Cardiac fibroblast (primary cell): Measurements from ENCODE around the gene TECR.
"Not testable (repeated sequence)": the region's sequence is repeated elsewhere in the genome, so short reads cannot be mapped to it uniquely, and the experiment has no call there.

Source experiments
- DNase-seq, 2 donors: peaks; one replicate each; pipeline versions ENCODE4 v3.0.0 to v3.0.0-alpha.2; 2010; ENCODE audit warnings: low read depth in 2 of 2
- H3K4me3 ChIP-seq, 2 donors: replicated peaks in 1 of 2; 1 replicate in 1 of 2; 2 replicates in 1 of 2; pipeline ENCODE4 v1.5.1; 2011; ENCODE audit warnings: low read depth in 2 of 2, low read length in 2 of 2, mild to moderate bottlenecking in 2 of 2, moderate library complexity in 1 of 2
- CTCF ChIP-seq: IDR thresholded peaks from one replicate; pipeline ENCODE4 v1.5.1; 2011; ENCODE audit warnings: low read depth, mild to moderate bottlenecking, low read length, inconsistent platforms

Gene TECR

GRCh38 chr19:14551134-14552005 is 22.0 kb downstream of the TECR start:
- H3K4me3 ChIP-seq = not testable (repeated sequence)
- DNase-seq = peak; percentile 21 to 77
- TF ChIP-seq CTCF = peak; percentile 17

GRCh38 chr19:14552006-14552360 is 22.6 kb downstream of the TECR start:
- not testable (repeated sequence) for DNase-seq, H3K4me3 ChIP-seq

DNA sequence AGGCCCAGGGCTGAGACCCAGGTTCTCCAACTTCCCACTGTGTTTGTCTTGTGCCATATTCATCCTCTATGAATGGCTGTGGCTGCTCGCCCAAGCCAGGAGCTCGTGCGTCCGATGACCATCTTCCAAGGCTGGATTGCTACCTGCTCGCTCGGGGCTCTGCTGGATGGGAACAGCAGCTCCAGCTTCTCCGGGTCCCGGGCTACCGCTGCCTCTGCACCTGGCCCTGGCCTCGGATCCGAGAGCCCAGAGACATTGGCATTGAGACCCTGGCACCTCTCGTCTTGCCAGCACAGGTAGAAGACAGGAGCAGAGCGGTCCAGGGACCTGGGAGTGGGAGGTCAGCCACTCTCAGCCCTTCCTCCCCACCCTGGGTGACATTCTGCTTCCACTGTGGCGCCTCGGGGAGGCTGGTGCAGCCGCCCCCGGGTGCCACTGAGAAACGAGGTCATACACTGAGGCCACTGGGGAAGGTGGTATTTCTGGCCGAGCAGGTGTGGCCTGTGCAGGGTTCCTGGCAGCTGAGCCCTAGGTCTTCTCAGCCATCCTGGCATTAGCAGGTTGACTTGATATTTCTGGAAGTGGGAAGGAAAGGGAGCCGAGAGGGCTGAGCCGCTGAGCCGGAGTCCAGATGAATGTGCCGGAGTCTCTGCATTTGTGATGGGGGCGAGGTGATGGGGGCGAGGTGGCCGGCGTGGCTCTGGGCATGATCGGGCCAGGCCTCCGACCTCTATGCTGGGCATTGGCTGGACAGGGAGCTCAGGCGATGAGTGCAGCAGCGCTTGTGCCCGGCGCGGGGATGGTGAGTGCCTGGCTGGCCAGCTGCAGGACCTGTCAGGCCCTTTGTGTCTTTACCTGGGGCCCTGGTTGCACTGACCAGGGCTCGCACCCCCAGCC is 23.9 kb downstream of the TECR start:
- no peak overlapping the region for H3K4me3 ChIP-seq
- DNase-seq = no peak
- TF ChIP-seq CTCF = no peak

GRCh38 chr19:14553939-14554243 is 24.5 kb downstream of the TECR start:
- H3K4me3 ChIP-seq = no peak overlapping the region
- DNase-seq = no peak
- TF ChIP-seq CTCF = no peak

DNA sequence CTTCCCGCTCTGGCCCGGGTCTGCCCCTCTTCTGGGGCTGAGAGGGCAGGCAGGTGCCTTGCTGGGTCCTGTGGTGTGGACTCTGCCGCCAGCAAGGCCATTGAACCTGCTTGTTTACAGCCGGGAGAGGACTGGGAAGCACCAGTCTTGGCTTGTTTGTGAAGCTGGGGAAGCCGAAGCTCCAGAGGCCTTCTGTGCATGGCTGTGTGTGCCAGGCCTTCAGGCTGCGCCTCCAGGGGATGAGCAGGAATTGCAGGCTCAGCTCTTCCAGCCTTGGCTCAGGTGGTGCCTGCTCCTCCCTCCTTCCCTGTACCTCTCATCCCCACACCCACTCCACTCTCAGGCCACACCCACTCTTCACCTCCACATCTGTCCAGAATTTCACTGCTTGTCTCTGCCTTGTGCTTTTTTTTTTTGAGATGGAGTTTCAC is 25.0 kb downstream of the TECR start:
- DNase-seq = no peak
- TF ChIP-seq CTCF = no peak
- no peak overlapping the region for H3K4me3 ChIP-seq

- TF ChIP-seq CTCF = no peak
- peak in 1 of 2 donors; percentile 62 for DNase-seq
- H3K4me3 ChIP-seq = peak overlapping the region in 1 of 2 donors; percentile 7
These were observed 26.7 kb downstream of the TECR start for GRCh38 chr19:14555918-14556661.
